Astrocyte (in vitro differentiated cells and primary cell): Measurements from ENCODE around the gene PCSK5. TPM values are rescaled to one million over a fixed set of nuclear protein-coding genes. Genes with fewer than 3 reads are reported as not detected.

Experiments used
- DNase-seq: peaks from one replicate; pipeline ENCODE4 v3.0.0-alpha.2; 2010; ENCODE audit warnings: low read depth
- FAIRE-seq: peaks from 2 replicates; lab custom pipeline; 2011; peaks lifted over from hg19 to GRCh38; lab: Jason Lieb, UNC
- H2AFZ ChIP-seq: 2 replicates; pipeline ENCODE4 v1.6.0; 2012; ENCODE audit warnings: low read depth, low read length, inconsistent platforms
- H3K27ac ChIP-seq: 2 replicates; pipeline ENCODE4 v1.5.1; 2011; ENCODE audit warnings: low read depth, low read length, inconsistent platforms
- H3K27me3 ChIP-seq: 2 replicates; pipeline ENCODE4 v1.6.0; 2011; ENCODE audit warnings: low read length, inconsistent platforms; ENCODE audit not compliant: insufficient read depth
- H3K36me3 ChIP-seq: 2 replicates; pipeline ENCODE4 v1.5.1; 2011; ENCODE audit warnings: low read length, inconsistent platforms; ENCODE audit not compliant: insufficient read depth
- H3K4me1 ChIP-seq: 2 replicates; pipeline ENCODE4 v1.5.1; 2011; ENCODE audit warnings: low read length, inconsistent platforms; ENCODE audit not compliant: insufficient read depth
- H3K4me2 ChIP-seq: 2 replicates; pipeline ENCODE4 v1.6.0; 2012; ENCODE audit warnings: low read length, inconsistent platforms
- H3K4me3 ChIP-seq: 2 replicates; pipeline ENCODE4 v1.5.1; 2011; ENCODE audit warnings: low read depth, mild to moderate bottlenecking, low read length, inconsistent platforms; ENCODE audit not compliant: insufficient read depth
- H3K79me2 ChIP-seq: 2 replicates; pipeline ENCODE4 v1.6.0; 2012; ENCODE audit warnings: mild to moderate bottlenecking, low read length, inconsistent platforms; ENCODE audit not compliant: insufficient read depth
- H3K9ac ChIP-seq: 2 replicates; pipeline ENCODE4 v1.6.0; 2012; ENCODE audit warnings: mild to moderate bottlenecking, low read length, inconsistent platforms
- H3K9me3 ChIP-seq: 2 replicates; pipeline ENCODE4 v1.5.1; 2012; ENCODE audit warnings: low read depth, mild to moderate bottlenecking, low read length, inconsistent platforms; ENCODE audit not compliant: insufficient read depth
- H4K20me1 ChIP-seq: 2 replicates; pipeline ENCODE4 v1.6.0; 2012; ENCODE audit warnings: low read length, inconsistent platforms; ENCODE audit not compliant: insufficient read depth
- H3K27ac Mint-ChIP-seq: one replicate; pipeline ENCODE4 v1.8.0; 2021; ENCODE audit warnings: mild to moderate bottlenecking, mixed read lengths; ENCODE audit not compliant: unreplicated experiment
- H3K27me3 Mint-ChIP-seq: one replicate; pipeline ENCODE4 v1.8.0; 2021; ENCODE audit warnings: low read depth, mixed read lengths; ENCODE audit not compliant: unreplicated experiment
- H3K36me3 Mint-ChIP-seq: one replicate; pipeline ENCODE4 v1.8.0; 2021; ENCODE audit warnings: low read depth, mixed read lengths; ENCODE audit not compliant: unreplicated experiment
- H3K4me1 Mint-ChIP-seq: one replicate; pipeline ENCODE4 v1.8.0; 2021; ENCODE audit warnings: low read depth, mixed read lengths; ENCODE audit not compliant: unreplicated experiment
- H3K4me3 Mint-ChIP-seq: one replicate; pipeline ENCODE4 v1.8.0; 2021; ENCODE audit warnings: mild to moderate bottlenecking, moderate library complexity, mixed read lengths; ENCODE audit not compliant: unreplicated experiment
- H3K9me3 Mint-ChIP-seq: one replicate; pipeline ENCODE4 v1.8.0; 2021; ENCODE audit warnings: mild to moderate bottlenecking, mixed read lengths; ENCODE audit not compliant: unreplicated experiment
- CTCF ChIP-seq: IDR thresholded peaks from 2 replicates; pipeline ENCODE4 v1.5.1; 2011; ENCODE audit warnings: low read depth, mild to moderate bottlenecking, inconsistent platforms, low read length, moderate library complexity; ENCODE audit not compliant: insufficient read depth
- EZH2 ChIP-seq: IDR thresholded peaks from 2 replicates; pipeline ENCODE4 v1.6.1; 2012; ENCODE audit warnings: mild to moderate bottlenecking, low read length, inconsistent platforms; ENCODE audit not compliant: insufficient read depth
- total RNA-seq: library from RNA; stranded (reverse); gene quantifications from 2 replicates; pipeline ENCODE4 v1.2.1, GENCODE V29; 2021

PCSK5 gene
- total RNA-seq, 1 donor from 2014 or later, result 13.1 TPM

GRCh38 chr9:76109953-76110352, 219.5 kb downstream of the PCSK5 start:
- Mint-ChIP-seq H3K4me1 (peaks cover 10% of the 10 kb centered on the region), H3K36me3 (no peaks in the 10 kb centered on the region), H3K4me3 (no peak overlapping the region), H3K9me3 (no peaks in the 10 kb centered on the region), H3K27me3 (no peaks in the 10 kb centered on the region), H3K27ac (no peak overlapping the region)
- H2AFZ ChIP-seq, result no peak overlapping the region
- TF ChIP-seq CTCF (no peak), EZH2 (no peak)
- H3K4me1 ChIP-seq, result no peaks in the 10 kb centered on the region
- no peak overlapping the region for H3K4me3 ChIP-seq
- H4K20me1 ChIP-seq, result no peaks in the 10 kb centered on the region
- DNase-seq (peak; percentile 38), FAIRE-seq (no peak)
- H3K9me3 ChIP-seq, result no peaks in the 10 kb centered on the region
- H3K27me3 ChIP-seq, result no peaks in the 10 kb centered on the region
- H3K4me2 ChIP-seq, result no peak overlapping the region
- no peaks in the 10 kb centered on the region for H3K79me2 ChIP-seq
- no peak overlapping the region for H3K9ac ChIP-seq
- no peak overlapping the region for H3K27ac ChIP-seq
- no peaks in the 10 kb centered on the region for H3K36me3 ChIP-seq

GRCh38 chr9:76112151-76112550, 221.7 kb downstream of the PCSK5 start:
- no peaks in the 10 kb centered on the region for H3K36me3 ChIP-seq
- no peak overlapping the region for H3K4me3 ChIP-seq
- H3K4me2 ChIP-seq, result no peak overlapping the region
- DNase-seq (no peak), FAIRE-seq (no peak)
- no peaks in the 10 kb centered on the region for H3K4me1 ChIP-seq
- H3K4me1 Mint-ChIP-seq, result peaks cover 10% of the 10 kb centered on the region
- H3K27ac Mint-ChIP-seq, result no peak overlapping the region
- no peak overlapping the region for H3K4me3 Mint-ChIP-seq
- no peaks in the 10 kb centered on the region for H3K9me3 ChIP-seq
- H3K27ac ChIP-seq, result no peak overlapping the region
- H4K20me1 ChIP-seq, result no peaks in the 10 kb centered on the region
- H3K36me3 Mint-ChIP-seq, result no peaks in the 10 kb centered on the region
- H2AFZ ChIP-seq, result no peak overlapping the region
- no peaks in the 10 kb centered on the region for H3K27me3 ChIP-seq
- TF ChIP-seq EZH2 (no peak), CTCF (no peak)
- no peaks in the 10 kb centered on the region for H3K9me3 Mint-ChIP-seq
- no peaks in the 10 kb centered on the region for H3K79me2 ChIP-seq
- H3K9ac ChIP-seq, result no peak overlapping the region
- no peaks in the 10 kb centered on the region for H3K27me3 Mint-ChIP-seq

- no peak overlapping the region for H3K9ac ChIP-seq
- no peaks in the 10 kb centered on the region for H3K9me3 ChIP-seq
- no peaks in the 10 kb centered on the region for H3K36me3 Mint-ChIP-seq
- DNase-seq (no peak), FAIRE-seq (no peak)
- H2AFZ ChIP-seq, result no peak overlapping the region
- H4K20me1 ChIP-seq, result no peaks in the 10 kb centered on the region
- H3K4me1 Mint-ChIP-seq, result peaks cover 10% of the 10 kb centered on the region
- H3K9me3 Mint-ChIP-seq, result no peaks in the 10 kb centered on the region
- H3K27ac Mint-ChIP-seq, result no peak overlapping the region
- H3K79me2 ChIP-seq, result no peaks in the 10 kb centered on the region
- no peaks in the 10 kb centered on the region for H3K36me3 ChIP-seq
- TF ChIP-seq CTCF (no peak), EZH2 (no peak)
- H3K4me3 Mint-ChIP-seq, result no peak overlapping the region
- no peaks in the 10 kb centered on the region for H3K27me3 ChIP-seq
- H3K4me3 ChIP-seq, result no peak overlapping the region
- no peak overlapping the region for H3K27ac ChIP-seq
- H3K27me3 Mint-ChIP-seq, result no peaks in the 10 kb centered on the region
- H3K4me1 ChIP-seq, result no peaks in the 10 kb centered on the region
- no peak overlapping the region for H3K4me2 ChIP-seq
Observed at GRCh38 chr9:76114144-76114543, 223.7 kb downstream of the PCSK5 start.
